ENCODE data around the gene CISTR.

GRCh38 chr12:53764615-53765014, 12.8 kb upstream of the CISTR start:
- TF ChIP-seq CTCF (IDR thresholded peaks at IDR 0.05) (no peak), POLR2A (IDR thresholded peaks at IDR 0.05) (no peak)

All from testis (tissue), 2 donors.